K562 (cell line): ENCODE data around the gene YBX2. TPM values are rescaled to one million over a fixed set of nuclear protein-coding genes. Genes with fewer than 3 reads are reported as not detected.

Source experiments
- CHD1 ChIP-seq: fragments of 200-600 bp; sonication (generic); IDR thresholded peaks from one replicate; pipeline ENCODE4 v1.6.1; 2012; ENCODE audit warnings: mild to moderate bottlenecking, moderate library complexity, low read length, inconsistent platforms
- COPS2 ChIP-seq: fragments of 450-650 bp; conservative IDR thresholded peaks from 2 replicates; pipeline ENCODE4 v1.6.1; 2016; ENCODE audit warnings: mild to moderate bottlenecking, moderate library complexity
- DDX20 ChIP-seq: fragments of 450-650 bp; IDR thresholded peaks from 2 replicates; pipeline ENCODE4 v1.6.1; 2016; ENCODE audit warnings: missing genetic modification characterization, low read depth, mild to moderate bottlenecking, missing compliant biosample characterization, moderate library complexity
- KLF10 ChIP-seq: fragments of 250-450 bp; sonication (Bioruptor Pico); IDR thresholded peaks from 2 replicates; pipeline ENCODE4 v1.6.1; 2021; ENCODE audit warnings: matching md5 sums
- MIER1 ChIP-seq: fragments of 450-650 bp; IDR thresholded peaks from 2 replicates; pipeline ENCODE4 v1.6.1; 2016; ENCODE audit warnings: antibody characterized with exemption, mild to moderate bottlenecking, low read depth
- MTA2 ChIP-seq: fragments of 450-650 bp; IDR thresholded peaks from 2 replicates; pipeline ENCODE4 v1.6.1; 2016; ENCODE audit warnings: low read depth
- PYGO2 ChIP-seq: fragments of 450-650 bp; IDR thresholded peaks from 2 replicates; pipeline ENCODE4 v1.6.1; 2016; ENCODE audit warnings: mild to moderate bottlenecking, missing genetic modification characterization, moderate library complexity, missing compliant biosample characterization
- RBM39 ChIP-seq: fragments of 200-400 bp; formaldehyde crosslinking; optimal IDR thresholded peaks from 2 replicates; pipeline ENCODE3; 2018; ENCODE audit warnings: low read depth, low read length
- RFX5 ChIP-seq: IDR thresholded peaks from 2 replicates; pipeline ENCODE4 v1.6.1; 2011; ENCODE audit warnings: low read depth, mild to moderate bottlenecking, improper control_type of control experiment, low read length
- TAF9B ChIP-seq: fragments of 450-650 bp; IDR thresholded peaks from 2 replicates; pipeline ENCODE4 v1.6.1; 2018; ENCODE audit warnings: mild to moderate bottlenecking; ENCODE audit not compliant: partially characterized antibody
- ZNF507 ChIP-seq: conservative IDR thresholded peaks from 2 replicates; pipeline ENCODE4 v1.6.1; 2017; ENCODE audit warnings: missing genetic modification characterization, missing compliant biosample characterization
- ZNF583 ChIP-seq: fragments of 250-450 bp; sonication (Bioruptor Pico); IDR thresholded peaks from 2 replicates; pipeline ENCODE4 v1.4.0; 2020
- ZNF696 ChIP-seq: fragments of 250-450 bp; sonication (Bioruptor Pico); conservative IDR thresholded peaks from 2 replicates; pipeline ENCODE4 v1.4.0; 2020; ENCODE audit warnings: mild to moderate bottlenecking, moderate library complexity
- polyA plus RNA-seq, 8 experiments: library from polyadenylated mRNA; depleted of rRNA in 4 of 8; stranded (reverse) in 5 of 8; unstranded in 3 of 8; fragments of >200 nt; fragmentation: Nextera tagmentation in 2 of 8; fragmentation: Illumina TruSeq in 1 of 8; extraction: Ambion mirVana in 2 of 8; extraction: Trizol in 1 of 8; gene quantifications; 2 replicates each; pipeline versions ENCODE4 v1.2.1 to v1.2.3, GENCODE V29; 2011 to 2014; ENCODE audit warnings: inconsistent platforms in 1 of 8, missing spikeins in 1 of 8
- total RNA-seq, 7 experiments: library from RNA; depleted of rRNA in 6 of 7; stranded (reverse); fragments of >200 nt in 6 of 7; fragmentation: Illumina TruSeq in 2 of 7; extraction: Trizol in 2 of 7; gene quantifications; 2 replicates each; pipeline versions ENCODE4 v1.2.1 to v1.2.3, GENCODE V29; 2011 to 2021; ENCODE audit warnings: low replicate concordance in 1 of 7
- TF ChIP-seq, protein P1 (sequence below): sonication (generic); formaldehyde crosslinking; IDR thresholded peaks from 2 replicates; pipeline ENCODE4 v1.8.1; 2023; ENCODE audit warnings: mild to moderate bottlenecking, missing genetic modification reagents
- TF ChIP-seq, protein P2 (sequence below): fragments of 250-450 bp; sonication (Bioruptor Pico); IDR thresholded peaks from 2 replicates; pipeline ENCODE4 v1.5.0; 2022; ENCODE audit warnings: mild to moderate bottlenecking
- TF ChIP-seq, protein P3 (sequence below): sonication (generic); formaldehyde crosslinking; IDR thresholded peaks from 2 replicates; pipeline ENCODE4 v1.8.1; 2023; ENCODE audit warnings: mild to moderate bottlenecking, missing genetic modification reagents, moderate library complexity
- TF ChIP-seq, protein P4 (sequence below): IDR thresholded peaks from 2 replicates; pipeline ENCODE4 v1.6.1; 2016; ENCODE audit warnings: missing genetic modification characterization, missing compliant biosample characterization
- TF ChIP-seq, protein P5 (sequence below): fragments of 250-450 bp; sonication (Bioruptor Pico); IDR thresholded peaks from 2 replicates; pipeline ENCODE4 v1.4.0; 2020; ENCODE audit warnings: mild to moderate bottlenecking, moderate library complexity

YBX2 gene
- total and polyA plus RNA-seq, 9 of the 15 experiments (the other 6 are each of a cell fraction or from before 2014, with no cell fraction given), result 0.03 to 0.59 (median 0.27) TPM; not detected in 6

DNA sequence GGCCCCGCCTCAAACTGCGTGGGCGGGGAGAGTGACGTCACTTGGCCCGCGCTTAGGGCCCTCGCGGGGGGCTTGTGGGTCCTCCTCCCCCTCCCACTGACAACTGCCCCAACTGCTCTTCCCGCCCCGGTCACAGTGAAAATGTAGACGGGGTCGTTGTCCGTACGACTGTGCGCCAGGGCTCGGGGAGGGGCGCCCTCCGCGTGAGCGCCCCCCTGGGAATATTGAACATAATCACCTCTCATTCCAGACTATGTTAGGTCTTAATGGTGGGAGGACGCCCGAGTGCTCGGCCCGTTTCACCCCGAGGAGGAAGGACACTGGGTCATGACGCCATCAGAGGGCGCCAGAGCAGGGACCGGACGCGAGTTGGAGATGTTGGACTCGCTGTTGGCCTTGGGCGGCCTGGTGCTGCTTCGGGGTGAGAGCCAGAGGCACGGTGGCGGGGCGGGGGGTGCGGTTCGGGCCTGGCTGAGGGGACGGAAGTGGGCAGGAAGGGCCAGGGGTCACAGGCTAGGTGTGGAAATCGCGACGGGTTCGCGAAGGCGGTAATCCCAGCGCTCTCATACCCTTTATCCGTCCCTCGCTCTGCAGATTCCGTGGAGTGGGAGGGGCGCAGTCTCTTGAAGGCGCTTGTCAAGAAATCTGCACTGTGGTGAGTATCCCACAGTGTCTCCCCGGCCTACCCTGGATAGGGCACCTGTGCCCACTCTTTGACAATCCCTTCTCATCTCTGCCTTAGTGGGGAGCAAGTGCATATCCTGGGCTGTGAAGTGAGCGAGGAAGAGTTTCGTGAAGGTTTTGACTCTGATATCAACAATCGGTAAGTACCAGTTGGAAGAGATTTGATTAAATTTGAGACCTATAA is 42.0 kb downstream of the YBX2 start, which contains the start of gene ELP5 (continued):
- TF ChIP-seq, protein P1, sequence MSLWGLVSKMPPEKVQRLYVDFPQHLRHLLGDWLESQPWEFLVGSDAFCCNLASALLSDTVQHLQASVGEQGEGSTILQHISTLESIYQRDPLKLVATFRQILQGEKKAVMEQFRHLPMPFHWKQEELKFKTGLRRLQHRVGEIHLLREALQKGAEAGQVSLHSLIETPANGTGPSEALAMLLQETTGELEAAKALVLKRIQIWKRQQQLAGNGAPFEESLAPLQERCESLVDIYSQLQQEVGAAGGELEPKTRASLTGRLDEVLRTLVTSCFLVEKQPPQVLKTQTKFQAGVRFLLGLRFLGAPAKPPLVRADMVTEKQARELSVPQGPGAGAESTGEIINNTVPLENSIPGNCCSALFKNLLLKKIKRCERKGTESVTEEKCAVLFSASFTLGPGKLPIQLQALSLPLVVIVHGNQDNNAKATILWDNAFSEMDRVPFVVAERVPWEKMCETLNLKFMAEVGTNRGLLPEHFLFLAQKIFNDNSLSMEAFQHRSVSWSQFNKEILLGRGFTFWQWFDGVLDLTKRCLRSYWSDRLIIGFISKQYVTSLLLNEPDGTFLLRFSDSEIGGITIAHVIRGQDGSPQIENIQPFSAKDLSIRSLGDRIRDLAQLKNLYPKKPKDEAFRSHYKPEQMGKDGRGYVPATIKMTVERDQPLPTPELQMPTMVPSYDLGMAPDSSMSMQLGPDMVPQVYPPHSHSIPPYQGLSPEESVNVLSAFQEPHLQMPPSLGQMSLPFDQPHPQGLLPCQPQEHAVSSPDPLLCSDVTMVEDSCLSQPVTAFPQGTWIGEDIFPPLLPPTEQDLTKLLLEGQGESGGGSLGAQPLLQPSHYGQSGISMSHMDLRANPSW (CRISPR knock-in tag), result no peak
- TF ChIP-seq ZNF583 (CRISPR knock-in tag) (no peak), CHD1 (no peak), MTA2 (no peak), RBM39 (no peak), DDX20 (tag) (no peak), PYGO2 (tag) (no peak), KLF10 (CRISPR knock-in tag) (no peak), RFX5 (no peak), COPS2 (no peak), TAF9B (peak; percentile 52), ZNF696 (CRISPR knock-in tag) (no peak), MIER1 (no peak), ZNF507 (no peak)
- TF ChIP-seq, protein P2, sequence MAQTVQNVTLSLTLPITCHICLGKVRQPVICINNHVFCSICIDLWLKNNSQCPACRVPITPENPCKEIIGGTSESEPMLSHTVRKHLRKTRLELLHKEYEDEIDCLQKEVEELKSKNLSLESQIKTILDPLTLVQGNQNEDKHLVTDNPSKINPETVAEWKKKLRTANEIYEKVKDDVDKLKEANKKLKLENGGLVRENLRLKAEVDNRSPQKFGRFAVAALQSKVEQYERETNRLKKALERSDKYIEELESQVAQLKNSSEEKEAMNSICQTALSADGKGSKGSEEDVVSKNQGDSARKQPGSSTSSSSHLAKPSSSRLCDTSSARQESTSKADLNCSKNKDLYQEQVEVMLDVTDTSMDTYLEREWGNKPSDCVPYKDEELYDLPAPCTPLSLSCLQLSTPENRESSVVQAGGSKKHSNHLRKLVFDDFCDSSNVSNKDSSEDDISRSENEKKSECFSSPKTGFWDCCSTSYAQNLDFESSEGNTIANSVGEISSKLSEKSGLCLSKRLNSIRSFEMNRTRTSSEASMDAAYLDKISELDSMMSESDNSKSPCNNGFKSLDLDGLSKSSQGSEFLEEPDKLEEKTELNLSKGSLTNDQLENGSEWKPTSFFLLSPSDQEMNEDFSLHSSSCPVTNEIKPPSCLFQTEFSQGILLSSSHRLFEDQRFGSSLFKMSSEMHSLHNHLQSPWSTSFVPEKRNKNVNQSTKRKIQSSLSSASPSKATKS (CRISPR knock-in tag), result no peak
- TF ChIP-seq, protein P3, sequence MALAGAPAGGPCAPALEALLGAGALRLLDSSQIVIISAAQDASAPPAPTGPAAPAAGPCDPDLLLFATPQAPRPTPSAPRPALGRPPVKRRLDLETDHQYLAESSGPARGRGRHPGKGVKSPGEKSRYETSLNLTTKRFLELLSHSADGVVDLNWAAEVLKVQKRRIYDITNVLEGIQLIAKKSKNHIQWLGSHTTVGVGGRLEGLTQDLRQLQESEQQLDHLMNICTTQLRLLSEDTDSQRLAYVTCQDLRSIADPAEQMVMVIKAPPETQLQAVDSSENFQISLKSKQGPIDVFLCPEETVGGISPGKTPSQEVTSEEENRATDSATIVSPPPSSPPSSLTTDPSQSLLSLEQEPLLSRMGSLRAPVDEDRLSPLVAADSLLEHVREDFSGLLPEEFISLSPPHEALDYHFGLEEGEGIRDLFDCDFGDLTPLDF (CRISPR knock-in tag), result no peak
- TF ChIP-seq, protein P4, sequence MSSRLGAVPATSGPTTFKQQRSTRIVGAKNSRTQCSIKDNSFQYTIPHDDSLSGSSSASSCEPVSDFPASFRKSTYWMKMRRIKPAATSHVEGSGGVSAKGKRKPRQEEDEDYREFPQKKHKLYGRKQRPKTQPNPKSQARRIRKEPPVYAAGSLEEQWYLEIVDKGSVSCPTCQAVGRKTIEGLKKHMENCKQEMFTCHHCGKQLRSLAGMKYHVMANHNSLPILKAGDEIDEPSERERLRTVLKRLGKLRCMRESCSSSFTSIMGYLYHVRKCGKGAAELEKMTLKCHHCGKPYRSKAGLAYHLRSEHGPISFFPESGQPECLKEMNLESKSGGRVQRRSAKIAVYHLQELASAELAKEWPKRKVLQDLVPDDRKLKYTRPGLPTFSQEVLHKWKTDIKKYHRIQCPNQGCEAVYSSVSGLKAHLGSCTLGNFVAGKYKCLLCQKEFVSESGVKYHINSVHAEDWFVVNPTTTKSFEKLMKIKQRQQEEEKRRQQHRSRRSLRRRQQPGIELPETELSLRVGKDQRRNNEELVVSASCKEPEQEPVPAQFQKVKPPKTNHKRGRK (tag), result no peak
- TF ChIP-seq, protein P5, sequence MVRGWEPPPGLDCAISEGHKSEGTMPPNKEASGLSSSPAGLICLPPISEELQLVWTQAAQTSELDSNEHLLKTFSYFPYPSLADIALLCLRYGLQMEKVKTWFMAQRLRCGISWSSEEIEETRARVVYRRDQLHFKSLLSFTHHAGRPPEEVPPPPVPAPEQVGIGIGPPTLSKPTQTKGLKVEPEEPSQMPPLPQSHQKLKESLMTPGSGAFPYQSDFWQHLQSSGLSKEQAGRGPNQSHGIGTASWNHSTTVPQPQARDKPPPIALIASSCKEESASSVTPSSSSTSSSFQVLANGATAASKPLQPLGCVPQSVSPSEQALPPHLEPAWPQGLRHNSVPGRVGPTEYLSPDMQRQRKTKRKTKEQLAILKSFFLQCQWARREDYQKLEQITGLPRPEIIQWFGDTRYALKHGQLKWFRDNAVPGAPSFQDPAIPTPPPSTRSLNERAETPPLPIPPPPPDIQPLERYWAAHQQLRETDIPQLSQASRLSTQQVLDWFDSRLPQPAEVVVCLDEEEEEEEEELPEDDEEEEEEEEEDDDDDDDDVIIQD (CRISPR knock-in tag), result no peak
